ENCODE measurements around the gene ANKZF1. TPM values are rescaled to one million over a fixed set of nuclear protein-coding genes. Genes with fewer than 3 reads are reported as not detected.
A peak's percentile ranks its signal among the peaks of the same experiment; 100 is the strongest.

Gene ANKZF1
- total and polyA plus RNA-seq, 4 experiments from 2014 or later: 22.1 to 260 (median 147) TPM

- Histone ChIP-seq H3K4me1 (ENCODE audit: insufficient read depth, low read length) (peaks cover 25% of the 10 kb centered on the region), H3K9me3 (ENCODE audit: control insufficient read depth in 1 of 2, low read length in 2 of 2) (no peaks in the 10 kb centered on the region), H3K36me3 (ENCODE audit: insufficient read depth, low read length) (peaks cover 59% of the 10 kb centered on the region), H3K27ac (ENCODE audit: low read depth, low read length) (no peak overlapping the region), H3K27me3 (ENCODE audit: insufficient read depth, low read length) (no peaks in the 10 kb centered on the region), H3K4me3 (ENCODE audit: low read length in 2 of 2) (no peak overlapping the region)
- intact Hi-C loops (cut with micrococcal nuclease): no loop called here
- no peak overlapping the region for H3K4me3 Mint-ChIP-seq
- POLR2A ChIA-PET (ENCODE audit: partially characterized antibody): interaction anchor here (4.4 to 17.6 kb wide), 2 partner anchors 19 to 25 kb away, joined by 13 to 684 read pairs; partner anchors contain the start of genes GLB1L, STK16, TUBA4A and TUBA4B
- peak overlapping the region in 1 of 7 donors; percentile 50 for H3K27ac Mint-ChIP-seq
- DNase-seq: no peak
- CTCF ChIA-PET (ENCODE audit: partially characterized antibody): interaction anchor here (1.6 to 2.5 kb wide), 4 partner anchors 12 to 66 kb away, joined by 4 to 18 read pairs (median 11); partner anchors contain the start of genes NHEJ1 and TUBA4A
- H3K36me3 Mint-ChIP-seq: peaks cover 34 to 63% of the 10 kb centered on the region in 2 donors
- no peaks in the 10 kb centered on the region for H3K27me3 Mint-ChIP-seq
- peaks cover 0 to 2% (median 0%) of the 10 kb centered on the region in 8 donors for H3K9me3 Mint-ChIP-seq
- H3K4me1 Mint-ChIP-seq: peaks cover 18 to 52% (median 30%) of the 10 kb centered on the region in 4 donors
Measured at GRCh38 chr2:219225350-219225749, 4.3 kb upstream of the ANKZF1 start.

GRCh38 chr2:219228041-219228910 lies 1.3 kb upstream of the ANKZF1 start:
- H3K27me3 ChIP-seq (ENCODE audit: insufficient read depth, low read length): no peaks in the 10 kb centered on the region
- CTCF ChIA-PET (ENCODE audit: partially characterized antibody): interaction anchor here (1.0 to 4.1 kb wide), 8 partner anchors 11 to 69 kb away, joined by 3 to 25 read pairs (median 12); partner anchors contain the start of genes GLB1L, NHEJ1, SLC23A3 and STK16
- intact Hi-C loops (cut with micrococcal nuclease): no loop called here
- Mint-ChIP-seq H3K4me3 (peak overlapping the region; percentile 78 to 99 (median 86)), H3K9me3 (peaks cover 0 to 2% (median 0%) of the 10 kb centered on the region in 8 donors), H3K27me3 (no peaks in the 10 kb centered on the region), H3K4me1 (peaks cover 26 to 70% (median 47%) of the 10 kb centered on the region in 4 donors), H3K27ac (peak overlapping the region; percentile 63 to 92 (median 75)), H3K36me3 (peaks cover 40 to 63% of the 10 kb centered on the region in 2 donors)
- peak overlapping the region; percentile 87 for H3K27ac ChIP-seq (ENCODE audit: low read depth, low read length)
- H3K36me3 ChIP-seq (ENCODE audit: insufficient read depth, low read length): peaks cover 53% of the 10 kb centered on the region
- H3K4me1 ChIP-seq (ENCODE audit: insufficient read depth, low read length): peaks cover 49% of the 10 kb centered on the region
- POLR2A ChIA-PET (ENCODE audit: partially characterized antibody): interaction anchor here (1.2 to 17.6 kb wide), 20 partner anchors 9 to 161 kb away, joined by 4 to 684 read pairs (median 9); partner anchors contain the start of genes ABCB6, CNPPD1, DNAJB2 and DNPEP
- no peaks in the 10 kb centered on the region for H3K9me3 ChIP-seq (ENCODE audit: control insufficient read depth in 1 of 2, low read length in 2 of 2)
- peak overlapping the region; percentile 62 to 69 for H3K4me3 ChIP-seq (ENCODE audit: low read length in 2 of 2)
- DNase-seq: no peak

DNA sequence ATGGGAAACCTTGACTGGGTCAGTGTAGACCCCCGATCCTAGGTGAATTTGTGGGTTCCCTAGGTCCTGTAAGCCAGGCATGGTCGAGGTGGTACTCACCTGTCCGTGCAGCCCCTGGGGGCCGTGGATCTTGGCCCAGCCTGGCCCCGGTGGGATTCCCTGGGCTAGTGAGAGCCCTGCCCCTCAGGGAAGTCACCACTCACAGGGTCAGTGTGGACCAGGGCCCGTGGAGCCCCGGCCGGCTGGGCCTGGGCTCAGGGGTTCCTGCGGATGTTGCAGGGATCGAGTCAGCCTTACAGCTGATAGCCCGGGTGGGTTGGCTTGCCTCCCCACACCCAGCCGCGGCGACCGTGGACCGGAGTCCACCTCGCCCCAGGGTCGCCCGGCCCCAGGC lies 698 bp upstream of the ANKZF1 start:
- POLR2A ChIA-PET (ENCODE audit: partially characterized antibody): interaction anchor here (1.2 to 17.6 kb wide), 24 partner anchors 7 to 160 kb away, joined by 4 to 684 read pairs (median 6); partner anchors contain the start of genes ABCB6, CNPPD1, DNAJB2 and DNPEP
- peaks cover 53% of the 10 kb centered on the region for H3K36me3 ChIP-seq (ENCODE audit: insufficient read depth, low read length)

GRCh38 chr2:219230059-219230540 lies 494 bp downstream of the ANKZF1 start:
- no peaks in the 10 kb centered on the region for H3K9me3 Mint-ChIP-seq
- H3K27ac Mint-ChIP-seq: peak overlapping the region; percentile 94 to 98 (median 96)
- H3K4me1 Mint-ChIP-seq: peaks cover 26 to 82% (median 50%) of the 10 kb centered on the region in 4 donors
- H3K27me3 Mint-ChIP-seq: no peaks in the 10 kb centered on the region
- H3K9me3 ChIP-seq (ENCODE audit: control insufficient read depth in 1 of 2, low read length in 2 of 2): no peaks in the 10 kb centered on the region
- H3K36me3 ChIP-seq (ENCODE audit: insufficient read depth, low read length): peaks cover 53% of the 10 kb centered on the region
- H3K27ac ChIP-seq (ENCODE audit: low read depth, low read length): peak overlapping the region; percentile 87
- peaks cover 43 to 62% of the 10 kb centered on the region in 2 donors for H3K36me3 Mint-ChIP-seq
- peaks cover 49% of the 10 kb centered on the region for H3K4me1 ChIP-seq (ENCODE audit: insufficient read depth, low read length)
- DNase-seq: peak in 1 of 5 donors; percentile 54
- H3K4me3 Mint-ChIP-seq: peak overlapping the region; percentile 94 to 99 (median 96)
- peak overlapping the region; percentile 63 to 69 for H3K4me3 ChIP-seq (ENCODE audit: low read length in 2 of 2)
- no peaks in the 10 kb centered on the region for H3K27me3 ChIP-seq (ENCODE audit: insufficient read depth, low read length)
- intact Hi-C loops (cut with micrococcal nuclease): no loop called here
- ChIA-PET CTCF (ENCODE audit: partially characterized antibody) (interaction anchor here (1.0 to 4.1 kb wide), 11 partner anchors 15 to 172 kb away, joined by 3 to 25 read pairs (median 11); partner anchors contain the start of genes DNAJB2, GLB1L, SLC23A3 and STK16), POLR2A (ENCODE audit: partially characterized antibody) (interaction anchor here (1.0 to 17.6 kb wide), 28 partner anchors 7 to 159 kb away, joined by 3 to 684 read pairs (median 6); partner anchors contain the start of genes ABCB6, CNPPD1, DNAJB2 and DNPEP)

More for the DNA sequence above, 698 bp upstream of the ANKZF1 start:
- peak overlapping the region; percentile 68 to 94 (median 84) for H3K27ac Mint-ChIP-seq
- Histone ChIP-seq H3K9me3 (ENCODE audit: control insufficient read depth in 1 of 2, low read length in 2 of 2) (no peaks in the 10 kb centered on the region), H3K4me1 (ENCODE audit: insufficient read depth, low read length) (peaks cover 49% of the 10 kb centered on the region), H3K27ac (ENCODE audit: low read depth, low read length) (peak overlapping the region; percentile 87), H3K4me3 (ENCODE audit: low read length in 2 of 2) (peak overlapping the region; percentile 62 to 69), H3K27me3 (ENCODE audit: insufficient read depth, low read length) (no peaks in the 10 kb centered on the region)
- intact Hi-C loops (cut with micrococcal nuclease): loop anchor here (1.0 kb wide), 8 partner anchors 10 to 69 kb away; partner anchors contain the start of genes DNAJB2, GLB1L, NHEJ1 and STK16
- H3K9me3 Mint-ChIP-seq: peaks cover 0 to 2% (median 0%) of the 10 kb centered on the region in 8 donors
- DNase-seq: no peak
- H3K4me3 Mint-ChIP-seq: peak overlapping the region; percentile 78 to 99 (median 86)
- peaks cover 41 to 63% of the 10 kb centered on the region in 2 donors for H3K36me3 Mint-ChIP-seq
- CTCF ChIA-PET (ENCODE audit: partially characterized antibody): interaction anchor here (2.0 to 4.1 kb wide), 8 partner anchors 17 to 171 kb away, joined by 4 to 25 read pairs (median 13); partner anchors contain the start of genes DNAJB2, GLB1L, SLC23A3 and STK16
- H3K27me3 Mint-ChIP-seq: no peaks in the 10 kb centered on the region
- peaks cover 26 to 77% (median 47%) of the 10 kb centered on the region in 4 donors for H3K4me1 Mint-ChIP-seq

DNA sequence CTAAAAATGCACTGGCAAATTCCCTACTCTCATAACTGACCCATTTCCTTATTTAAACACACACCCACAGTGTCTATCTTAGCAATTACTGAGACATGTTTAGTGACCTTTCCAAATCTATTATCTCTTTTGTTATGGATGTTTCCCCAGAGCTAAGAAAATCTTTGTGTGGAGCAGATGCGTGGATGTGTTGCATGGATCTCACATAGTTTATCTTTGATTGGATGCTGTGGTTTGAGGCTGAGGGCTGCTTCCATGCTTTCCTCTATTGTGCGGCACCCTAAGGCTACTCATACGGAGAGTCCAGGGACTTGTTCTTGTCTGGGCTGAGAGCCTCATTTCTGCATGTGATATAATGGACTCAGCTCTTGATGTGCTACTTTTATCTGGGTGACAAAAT lies 4.7 kb downstream of the ANKZF1 start:
- H3K9me3 Mint-ChIP-seq: no peaks in the 10 kb centered on the region
- peaks cover 65% of the 10 kb centered on the region for H3K36me3 ChIP-seq (ENCODE audit: insufficient read depth, low read length)
- peaks cover 10 to 52% (median 28%) of the 10 kb centered on the region in 4 donors for H3K4me1 Mint-ChIP-seq
- intact Hi-C loops (cut with micrococcal nuclease): no loop called here
- no peak for DNase-seq
- H3K4me1 ChIP-seq (ENCODE audit: insufficient read depth, low read length): peaks cover 26% of the 10 kb centered on the region
- H3K27ac Mint-ChIP-seq: no peak overlapping the region
- H3K9me3 ChIP-seq (ENCODE audit: control insufficient read depth in 1 of 2, low read length in 2 of 2): no peaks in the 10 kb centered on the region
- H3K27me3 ChIP-seq (ENCODE audit: insufficient read depth, low read length): no peaks in the 10 kb centered on the region
- ChIA-PET POLR2A (ENCODE audit: partially characterized antibody) (interaction anchor here (1.0 to 17.6 kb wide), 4 partner anchors 16 to 45 kb away, joined by 3 to 684 read pairs (median 6); partner anchors contain the start of genes ABCB6, DNAJB2, GLB1L and STK16), CTCF (ENCODE audit: partially characterized antibody) (interaction anchor here (0.9 to 1.9 kb wide), 3 partner anchors 11 to 63 kb away, joined by 3 to 7 read pairs (median 3); partner anchors contain the start of genes GLB1L and STK16)
- peaks cover 63 to 74% of the 10 kb centered on the region in 2 donors for H3K36me3 Mint-ChIP-seq
- H3K27ac ChIP-seq (ENCODE audit: low read depth, low read length): no peak overlapping the region
- H3K27me3 Mint-ChIP-seq: no peaks in the 10 kb centered on the region
- no peak overlapping the region for H3K4me3 Mint-ChIP-seq
- H3K4me3 ChIP-seq (ENCODE audit: low read length in 2 of 2): no peak overlapping the region

DNA sequence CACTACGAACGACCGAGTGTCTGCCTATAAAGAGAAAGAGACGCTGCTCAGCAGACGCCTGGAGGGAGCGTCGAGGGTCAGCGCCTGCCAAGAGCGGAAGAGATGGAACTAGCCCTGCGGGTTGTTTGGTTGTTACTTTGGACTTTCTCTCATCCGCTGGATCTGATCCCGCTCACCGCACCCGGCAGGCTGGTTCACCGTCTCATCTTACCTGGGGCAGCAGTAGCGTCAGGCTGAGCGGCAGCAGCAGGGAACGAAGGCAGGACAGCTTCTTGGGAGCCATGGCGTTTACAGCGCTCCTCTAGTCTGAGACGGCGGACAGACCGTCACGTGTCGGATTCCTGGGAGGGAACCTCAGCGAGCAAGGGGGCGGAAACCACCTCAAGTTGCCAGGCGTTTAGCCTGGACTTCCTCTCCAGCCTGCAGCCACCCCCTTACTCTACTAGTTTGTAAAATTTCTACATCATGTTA lies 13.7 kb downstream of the ANKZF1 start:
- Mint-ChIP-seq H3K36me3 (peaks cover 8 to 14% of the 10 kb centered on the region in 2 donors), H3K27me3 (no peaks in the 10 kb centered on the region), H3K4me3 (peak overlapping the region in 4 of 8 donors; percentile 25 to 75 (median 56)), H3K27ac (peak overlapping the region in 5 of 7 donors; percentile 7 to 83 (median 62)), H3K9me3 (no peaks in the 10 kb centered on the region), H3K4me1 (peaks cover 26 to 60% (median 38%) of the 10 kb centered on the region in 4 donors)
- Histone ChIP-seq H3K36me3 (ENCODE audit: insufficient read depth, low read length) (no peaks in the 10 kb centered on the region), H3K27ac (ENCODE audit: low read depth, low read length) (no peak overlapping the region), H3K4me3 (ENCODE audit: low read length in 2 of 2) (no peak overlapping the region), H3K9me3 (ENCODE audit: control insufficient read depth in 1 of 2, low read length in 2 of 2) (no peaks in the 10 kb centered on the region), H3K4me1 (ENCODE audit: insufficient read depth, low read length) (peaks cover 39% of the 10 kb centered on the region), H3K27me3 (ENCODE audit: insufficient read depth, low read length) (no peaks in the 10 kb centered on the region)
- DNase-seq: no peak
- intact Hi-C loops (cut with micrococcal nuclease): no loop called here
- ChIA-PET POLR2A (ENCODE audit: partially characterized antibody) (interaction anchor here (1.1 to 2.8 kb wide), 2 partner anchors 13 to 67 kb away, joined by 3 to 23 read pairs; partner anchors contain the start of genes ANKZF1, ATG9A and CNPPD1), CTCF (ENCODE audit: partially characterized antibody) (no interaction called here)

Data from CD4-positive, alpha-beta memory T cell (primary cell).